ENCODE measurements around the gene TFF2.
A peak's percentile ranks its signal among the peaks of the same experiment; 100 is the strongest.

The TFF2 gene

DNA sequence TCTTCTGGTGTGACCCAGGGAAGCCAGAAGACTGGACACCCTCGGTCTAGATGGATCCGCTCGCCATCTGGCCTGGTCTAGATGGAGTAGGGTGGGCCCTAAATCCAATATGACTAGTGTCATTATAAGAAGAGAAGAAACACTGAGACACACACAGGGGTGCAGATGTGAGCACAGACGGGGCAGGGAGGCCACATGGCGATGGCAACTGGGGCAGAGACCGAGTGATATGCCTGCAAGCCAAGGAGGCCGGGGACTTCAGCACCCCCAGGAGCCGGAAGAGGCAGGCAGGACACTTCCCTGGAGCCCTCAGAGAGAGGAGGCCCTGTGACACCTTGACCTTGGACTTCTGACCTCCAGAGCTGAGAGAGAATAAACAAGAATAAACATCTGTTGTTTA lies 30.0 kb downstream of the TFF2 start:
- no peak for DNase-seq (ENCODE audit: low read depth in 2 of 2)

DNA sequence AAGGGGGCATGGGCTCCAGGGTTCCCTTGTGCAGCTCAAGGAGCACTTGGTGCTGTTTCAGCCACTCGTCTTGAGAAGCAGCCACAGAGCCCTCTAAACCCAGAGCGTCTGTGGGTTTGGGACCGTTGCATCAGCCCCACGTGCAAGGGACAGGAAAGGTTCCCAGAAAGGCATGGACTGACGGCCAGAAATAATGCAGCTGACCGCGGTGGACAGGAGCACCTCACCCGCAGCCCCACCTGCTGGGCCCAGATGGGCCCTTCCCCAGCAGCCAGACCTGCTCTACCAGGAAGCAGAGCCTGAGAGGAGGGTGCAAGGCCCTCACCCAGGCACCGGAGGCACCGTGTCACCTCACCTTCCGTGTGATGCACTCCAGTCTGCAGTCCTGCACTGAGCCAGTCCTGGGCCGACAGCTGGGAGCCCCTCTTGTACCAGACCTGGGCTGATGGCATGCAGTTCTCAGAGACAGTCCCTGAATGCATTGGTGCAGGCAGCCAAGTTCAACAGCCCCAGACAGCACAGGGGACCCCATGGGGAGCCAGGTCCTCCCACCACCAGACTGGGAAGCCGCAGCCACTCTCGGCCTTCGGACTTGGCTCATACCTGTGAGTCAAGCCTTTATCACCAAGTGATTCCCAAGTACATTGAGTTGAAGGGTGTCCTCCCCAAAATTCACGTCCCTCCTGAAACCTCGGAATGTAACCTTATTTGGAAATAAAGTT lies 30.8 kb downstream of the TFF2 start:
- DNase-seq (ENCODE audit: low read depth in 2 of 2): no peak

DNA sequence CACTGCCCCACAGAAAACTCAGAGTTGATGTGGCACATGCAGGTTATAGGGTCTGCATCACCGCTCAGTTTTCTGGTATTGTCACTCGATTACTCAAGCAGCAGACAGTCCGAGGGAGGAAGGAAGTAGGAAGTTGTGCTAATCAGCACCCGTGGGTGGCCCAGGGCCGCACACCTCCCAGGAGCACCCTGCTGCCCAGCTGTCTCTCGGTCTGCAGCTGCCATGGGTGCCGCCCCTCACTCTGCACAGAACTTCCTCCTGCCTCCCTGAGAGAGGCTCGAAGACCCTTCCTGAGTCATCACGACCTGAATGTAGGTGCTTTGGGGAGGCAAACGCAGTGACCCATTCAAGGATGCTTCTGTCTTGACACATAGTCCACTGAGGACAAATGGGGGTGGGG lies 31.4 kb downstream of the TFF2 start:
- DNase-seq (ENCODE audit: low read depth in 2 of 2): no peak

DNA sequence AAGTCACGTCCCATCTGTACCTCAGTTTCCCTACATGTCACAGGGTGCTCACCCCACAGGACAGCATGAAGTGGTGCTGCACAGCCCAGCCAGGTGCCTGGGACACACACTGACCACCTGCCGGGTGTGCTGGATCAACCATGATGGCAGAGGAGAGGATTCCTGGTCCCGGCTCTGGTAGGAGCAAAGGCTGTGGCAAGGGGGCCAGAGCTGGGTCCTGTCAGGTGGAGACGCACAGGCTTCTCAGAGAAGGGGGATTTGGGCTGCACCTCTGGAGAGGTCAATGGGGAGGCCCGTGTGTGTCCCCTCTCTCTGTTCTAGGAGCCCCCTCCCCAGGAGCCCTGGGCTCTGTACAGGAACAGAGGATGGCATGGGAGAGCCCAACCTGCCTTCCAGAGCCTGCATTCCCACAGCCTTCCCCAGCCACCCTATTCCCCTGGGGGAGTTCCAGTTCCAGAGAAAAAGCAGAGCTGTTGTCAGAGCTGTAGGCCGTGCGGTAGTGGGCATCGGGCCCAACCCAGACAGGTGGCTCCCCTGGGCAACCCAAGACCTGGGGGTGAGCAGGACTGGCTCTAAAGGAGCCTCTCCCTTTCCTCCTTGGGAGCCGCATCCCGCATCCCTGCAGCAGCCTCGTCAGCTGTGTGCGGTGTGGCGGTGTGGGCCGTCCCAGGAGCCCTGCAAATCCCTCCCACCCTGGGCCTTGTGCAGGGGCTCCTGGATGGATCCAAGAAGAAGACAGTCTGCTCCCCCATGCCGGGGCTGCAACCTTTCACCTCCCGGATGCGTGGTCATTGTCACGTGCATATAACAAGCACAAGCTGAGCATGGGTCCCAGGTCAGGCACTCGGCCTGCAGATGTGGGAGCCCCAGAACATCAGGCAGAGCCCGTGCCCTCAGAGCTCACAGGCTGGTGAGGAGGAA lies 32.7 kb downstream of the TFF2 start:
- DNase-seq (ENCODE audit: low read depth in 2 of 2): no peak

DNA sequence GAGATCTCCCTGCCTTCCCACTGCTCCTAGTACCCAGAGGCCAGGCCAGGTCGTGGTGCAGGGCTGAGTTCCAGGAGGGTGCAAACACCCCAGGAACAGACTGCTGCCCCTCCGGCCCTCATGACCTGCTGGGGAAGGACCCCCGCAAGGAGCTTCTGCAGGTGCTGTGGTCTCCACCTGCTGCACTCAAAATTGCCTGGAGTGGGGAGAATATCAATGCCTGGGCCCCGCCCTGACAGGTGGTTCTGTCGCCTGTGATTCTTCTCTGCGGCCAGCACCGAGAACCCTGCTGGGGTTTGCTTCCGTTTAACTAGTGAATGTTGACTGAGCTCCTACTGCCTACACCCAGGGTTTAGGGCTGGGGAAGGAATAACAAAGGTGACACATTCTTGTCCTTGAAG lies 33.5 kb downstream of the TFF2 start:
- DNase-seq (ENCODE audit: low read depth in 2 of 2): no peak

DNA sequence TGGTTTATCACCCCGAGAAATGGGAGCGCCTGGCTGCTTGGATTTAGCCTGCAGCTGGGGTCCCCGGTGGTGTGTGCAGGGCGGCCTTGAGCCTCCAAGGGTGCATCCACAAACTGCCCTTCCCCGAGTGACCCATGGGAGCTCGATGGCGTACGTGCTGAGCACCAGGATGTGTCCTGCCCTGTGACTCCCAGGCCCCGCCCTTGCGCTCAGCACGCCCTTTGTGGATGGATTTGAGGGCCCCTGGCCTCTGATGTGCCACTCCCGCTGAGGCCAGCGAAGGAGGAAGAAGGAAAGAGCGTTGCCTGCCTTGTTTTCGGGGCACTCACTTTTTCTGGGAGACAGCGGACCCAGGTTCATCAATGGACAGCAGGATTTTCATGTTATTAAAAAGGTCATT lies 33.9 kb downstream of the TFF2 start:
- no peak for DNase-seq (ENCODE audit: low read depth in 2 of 2)

DNA sequence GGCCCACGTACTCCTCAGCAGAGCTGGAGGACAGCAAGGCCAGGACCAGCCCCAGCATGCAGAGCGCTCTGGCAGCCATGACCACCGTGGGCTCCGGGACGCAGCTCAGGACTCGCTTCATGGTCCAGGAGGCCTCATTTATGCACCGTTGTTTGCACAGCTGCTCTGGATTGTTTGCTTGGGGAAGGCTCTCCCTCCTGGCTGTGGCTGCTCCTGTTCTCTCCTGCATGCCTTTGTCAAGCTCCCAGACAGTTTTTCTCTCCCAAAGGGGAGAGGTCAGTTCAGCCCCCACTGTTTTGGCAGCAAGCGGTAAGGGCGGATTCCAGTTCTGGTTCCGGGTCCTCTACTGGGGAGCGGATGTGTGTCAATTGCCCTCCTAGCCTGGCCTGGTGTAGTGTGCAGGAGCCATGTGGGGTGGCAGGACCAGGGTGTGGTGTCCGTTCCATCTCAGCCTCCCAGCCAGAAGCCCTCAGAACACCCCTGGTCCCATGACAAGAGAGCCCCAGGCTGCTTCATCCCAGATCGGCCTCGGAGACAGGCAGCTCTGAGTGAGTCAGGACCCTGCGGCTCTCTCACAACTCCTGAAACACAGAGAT lies 35.4 kb downstream of the TFF2 start, which contains the start of gene TFF3:
TSS of gene TFF3 (minus strand) at position 114 of the 596 bp plus-strand sequence. CDS start at position 79, 35 bp downstream.
- no peak for DNase-seq (ENCODE audit: low read depth in 2 of 2)

DNA sequence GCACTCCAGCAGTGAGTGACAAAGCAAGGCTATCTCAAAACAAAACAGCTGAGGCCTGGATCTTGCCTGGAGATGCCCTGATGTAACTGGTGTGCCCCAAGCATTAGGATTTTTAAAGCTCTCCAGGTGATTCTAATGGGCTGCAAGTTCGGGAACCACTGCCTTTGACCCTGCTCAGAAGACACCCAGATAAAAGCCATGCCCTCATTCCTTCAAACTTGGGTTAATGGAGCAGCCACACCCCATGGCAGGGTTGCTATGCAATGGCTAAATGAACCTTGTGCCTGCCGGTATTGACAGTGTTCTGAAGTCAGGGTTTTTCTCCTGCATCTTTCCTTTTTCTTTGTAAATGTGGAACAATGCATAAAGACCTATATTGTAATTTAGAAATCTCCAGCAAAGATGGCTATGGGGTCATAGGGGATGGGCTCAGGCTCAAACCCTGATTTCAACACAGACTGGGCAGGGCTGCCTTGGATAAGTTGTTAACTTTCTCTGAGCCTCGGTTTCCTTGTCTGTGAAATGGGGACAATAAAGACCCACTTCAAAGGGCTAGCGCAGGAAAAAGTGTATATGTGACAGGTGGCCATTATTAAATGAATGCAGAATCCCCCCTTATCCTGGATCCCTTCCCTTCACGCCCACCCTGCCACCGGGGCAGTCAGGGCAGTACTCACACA lies 36.0 kb downstream of the TFF2 start:
- no peak for DNase-seq (ENCODE audit: low read depth in 2 of 2)

DNA sequence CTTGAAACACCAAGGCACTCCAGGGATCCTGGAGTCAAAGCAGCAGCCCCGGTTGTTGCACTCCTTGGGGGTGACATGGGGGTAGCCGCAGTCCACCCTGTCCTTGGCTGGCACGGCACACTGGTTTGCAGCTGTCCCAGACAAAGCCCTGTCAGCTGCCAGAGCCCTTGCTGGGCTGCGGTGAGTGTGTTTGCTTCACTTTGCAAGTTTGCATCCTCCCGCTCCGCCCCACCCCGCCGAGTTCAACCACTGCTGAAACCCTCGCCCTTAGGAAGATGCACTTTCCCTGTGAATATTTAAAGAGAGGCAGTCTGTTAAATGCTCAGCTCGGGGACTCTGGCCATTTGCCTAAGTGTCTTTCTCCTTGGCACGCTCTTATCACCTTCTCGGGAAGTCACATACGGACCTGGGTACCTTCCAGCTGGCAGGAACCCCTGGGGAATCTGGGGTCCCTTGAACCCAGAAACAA lies 37.3 kb downstream of the TFF2 start:
- no peak for DNase-seq (ENCODE audit: low read depth in 2 of 2)

DNA sequence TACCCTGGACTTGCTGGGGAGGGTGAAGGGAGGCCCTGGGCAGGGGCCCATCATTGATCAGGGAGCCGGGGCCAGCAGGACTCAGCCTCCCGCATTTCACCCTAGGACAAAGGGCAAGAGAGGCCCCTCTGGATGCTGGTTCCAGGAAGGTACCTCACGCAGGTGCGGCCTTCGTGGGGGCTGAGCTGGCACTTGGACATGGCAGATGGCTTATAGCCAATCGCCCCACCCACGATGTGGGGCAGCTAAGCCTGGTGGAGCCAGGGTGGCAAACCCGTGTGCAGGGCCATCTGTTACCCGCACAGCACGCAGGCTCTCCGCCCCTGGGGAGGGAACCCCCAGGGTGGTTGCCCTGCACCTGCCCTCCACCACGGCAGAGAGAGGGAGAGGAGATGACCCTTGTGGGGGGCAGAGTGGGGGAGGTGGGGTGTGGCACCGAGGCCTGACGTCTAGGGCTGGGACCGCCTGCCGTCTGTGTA lies 38.1 kb downstream of the TFF2 start:
- DNase-seq (ENCODE audit: low read depth in 2 of 2): no peak

DNA sequence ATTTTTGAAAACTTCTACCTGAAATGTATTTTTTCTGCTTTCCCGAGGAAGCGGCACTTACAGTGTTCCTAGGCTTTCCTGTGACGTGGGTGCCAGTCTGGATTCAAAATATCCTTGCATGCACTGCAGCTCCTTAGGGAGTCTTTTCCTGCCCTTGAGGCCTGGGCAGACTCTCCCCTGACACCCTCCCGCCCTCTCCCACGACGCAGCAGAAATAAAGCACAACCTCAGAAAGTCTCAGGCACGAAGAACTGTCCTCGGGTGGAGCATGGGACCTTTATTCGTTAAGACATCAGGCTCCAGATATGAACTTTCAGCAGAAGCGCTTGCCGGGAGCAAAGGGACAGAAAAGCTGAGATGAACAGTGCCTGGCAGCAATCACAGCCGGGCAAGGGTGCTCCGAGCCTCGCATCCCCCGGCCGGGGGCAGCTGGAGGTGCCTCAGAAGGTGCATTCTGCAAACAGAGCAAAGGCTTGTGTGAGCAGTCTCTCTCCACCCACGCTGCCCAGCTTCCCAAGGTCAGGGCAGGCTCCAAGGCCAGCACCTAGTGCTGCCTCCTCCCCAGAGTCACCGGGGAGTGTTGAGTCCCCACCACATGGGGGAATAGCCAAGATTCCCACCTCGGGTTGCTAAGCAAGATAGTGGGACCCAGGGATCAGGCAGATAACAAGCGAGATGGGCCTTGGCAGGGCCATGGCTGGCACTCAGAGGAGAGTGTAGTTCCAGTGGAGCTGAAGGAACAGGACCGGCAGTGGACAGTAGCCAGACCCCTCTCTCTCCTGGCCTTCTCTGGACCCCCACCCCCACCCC lies 38.8 kb downstream of the TFF2 start:
- no peak for DNase-seq (ENCODE audit: low read depth in 2 of 2)

DNA sequence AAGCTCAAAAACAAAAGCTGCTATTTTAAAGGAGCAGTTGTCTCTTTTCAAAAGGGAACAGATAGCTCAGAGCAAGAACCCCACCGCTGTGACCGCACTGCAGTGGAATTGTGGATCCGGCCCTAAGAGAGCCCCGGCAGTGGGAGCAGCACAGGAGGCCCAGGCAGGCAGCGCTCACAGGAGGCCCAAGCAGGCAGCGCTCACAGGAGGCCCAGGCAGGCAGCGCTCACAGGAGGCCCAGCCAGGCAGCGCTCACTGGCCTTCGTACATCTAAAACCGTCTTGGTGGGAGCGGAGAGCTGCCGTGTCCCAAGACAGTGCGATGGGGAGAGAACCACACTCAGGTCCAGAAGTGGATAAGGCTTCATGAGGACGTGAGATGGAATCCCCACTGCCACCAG lies 39.6 kb downstream of the TFF2 start:
- DNase-seq (ENCODE audit: low read depth in 2 of 2): no peak

DNA sequence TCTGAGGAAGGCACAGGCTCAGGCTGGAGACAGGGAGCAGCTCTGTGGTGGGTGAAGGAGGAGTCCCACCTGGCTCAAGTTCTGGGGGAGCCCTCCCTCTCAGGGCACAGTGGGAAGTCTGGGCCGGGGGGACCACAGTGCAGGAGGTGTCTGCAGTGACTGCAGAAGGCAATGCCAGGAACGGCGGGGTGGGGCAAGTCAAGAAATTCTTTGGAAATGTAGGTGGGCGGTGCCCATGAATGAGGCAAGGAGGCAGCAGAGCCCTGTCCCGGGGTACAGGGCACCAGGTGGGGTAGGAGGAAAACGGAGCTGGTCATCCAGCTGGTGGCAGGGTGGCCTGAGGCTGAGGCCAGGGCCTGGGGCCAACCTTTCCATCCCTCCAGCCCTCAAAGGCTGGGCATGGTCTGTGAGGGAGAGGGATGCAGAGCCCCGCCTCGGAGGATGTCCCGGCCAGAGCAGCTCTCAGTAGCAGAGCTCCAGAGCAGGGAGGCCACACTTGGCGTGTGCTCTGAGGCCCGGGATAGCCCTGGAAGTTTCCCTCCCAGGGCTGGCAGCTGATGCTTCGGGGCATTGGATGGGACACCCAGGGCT lies 40.3 kb downstream of the TFF2 start:
- no peak for DNase-seq (ENCODE audit: low read depth in 2 of 2)

DNA sequence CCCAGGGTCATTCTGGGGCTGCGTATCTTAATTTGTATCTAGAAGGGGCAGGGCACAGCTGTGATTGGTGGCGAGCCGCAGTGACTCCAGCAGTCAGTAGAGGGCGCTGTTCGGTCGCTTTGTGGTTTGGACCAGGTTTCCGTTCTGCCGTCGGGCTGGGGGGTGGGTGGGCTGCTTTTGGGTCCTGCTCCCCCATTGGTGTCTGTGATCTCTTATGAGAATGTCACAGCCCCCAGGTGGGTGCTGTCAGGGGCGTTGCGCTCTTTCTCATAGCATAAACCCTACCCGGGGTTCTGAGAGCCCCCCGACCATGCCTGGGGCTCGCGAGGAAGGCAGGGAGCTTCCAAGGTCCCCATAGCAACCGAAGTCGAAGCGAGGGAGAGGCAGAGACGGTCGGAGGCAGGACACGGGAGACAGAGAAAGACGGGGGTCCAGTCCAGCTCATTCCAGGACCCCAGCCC lies 41.0 kb downstream of the TFF2 start:
- DNase-seq (ENCODE audit: low read depth in 2 of 2): peak; percentile 26

DNA sequence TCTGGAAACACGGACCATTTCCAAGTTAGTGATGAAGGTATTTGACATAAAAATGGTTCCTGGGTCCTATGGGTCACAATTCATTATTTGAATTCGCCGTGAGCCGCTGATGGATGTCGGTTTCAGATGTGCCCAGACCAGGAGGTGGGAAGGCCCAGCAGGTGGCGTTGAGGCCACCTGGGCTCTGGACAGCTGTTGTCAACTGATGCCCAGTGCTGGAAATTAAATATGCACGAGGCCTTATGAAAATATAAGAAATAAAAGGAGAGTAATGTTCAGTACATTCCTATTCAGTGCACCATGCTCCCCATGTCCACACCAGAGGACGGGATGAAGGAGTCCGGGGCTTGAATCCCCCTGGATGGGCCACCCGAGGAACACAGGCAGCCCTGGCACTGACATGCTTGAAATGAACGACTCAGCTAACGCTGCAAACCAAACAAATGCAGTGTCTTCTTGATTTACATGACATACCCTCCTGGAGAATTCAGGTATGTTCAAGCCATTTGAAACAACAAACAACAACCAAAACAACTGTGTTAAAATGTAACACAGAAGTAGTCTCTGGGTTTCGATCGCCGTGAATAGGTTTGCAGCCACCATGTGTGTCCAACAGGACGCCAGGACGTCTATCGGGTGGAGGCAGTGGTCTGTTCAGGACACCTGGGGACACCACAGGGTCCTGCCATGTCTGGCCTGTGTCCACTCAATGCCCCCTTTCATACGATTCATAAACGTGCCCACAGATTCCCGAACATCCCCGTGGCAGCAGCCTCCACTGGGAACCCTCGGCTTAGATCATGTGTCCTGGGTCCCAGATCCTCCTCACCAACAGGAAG lies 41.7 kb downstream of the TFF2 start:
- no peak for DNase-seq (ENCODE audit: low read depth in 2 of 2)

DNA sequence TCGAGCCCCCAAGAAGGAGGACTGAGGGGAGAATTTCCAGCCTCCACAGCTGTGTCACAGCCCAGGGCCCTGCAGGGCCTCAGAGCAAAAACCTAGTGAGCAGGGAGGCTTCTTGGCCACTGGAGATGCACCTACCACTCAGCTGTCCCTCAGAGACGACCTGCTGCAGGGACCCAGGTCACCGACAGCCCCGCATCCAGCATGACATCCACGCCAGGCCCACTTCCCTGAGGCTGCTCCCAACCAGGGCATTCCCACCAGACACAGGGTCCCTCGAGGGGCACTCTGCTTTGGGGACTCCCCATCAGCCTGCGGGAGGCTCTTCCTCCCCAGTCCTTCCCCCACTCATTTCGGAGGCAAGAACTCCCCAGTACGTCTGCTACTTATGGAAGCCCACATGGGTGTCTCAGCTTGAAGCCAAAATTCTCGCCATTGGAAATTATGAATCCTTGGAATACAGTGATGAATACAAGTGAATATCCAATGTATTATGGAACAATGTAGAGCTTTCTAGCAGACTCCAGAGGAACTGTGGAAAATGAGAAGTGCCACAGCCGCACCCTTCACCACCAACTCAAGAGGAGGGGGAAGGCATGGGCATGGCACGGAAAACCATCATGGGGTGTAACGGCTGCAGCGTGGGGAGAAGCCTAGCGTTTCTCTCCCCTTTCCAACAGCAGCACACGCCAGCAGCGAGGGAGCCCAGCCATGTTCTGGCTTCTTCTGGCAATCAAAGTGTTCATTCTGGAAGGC lies 42.5 kb downstream of the TFF2 start:
- no peak for DNase-seq (ENCODE audit: low read depth in 2 of 2)

DNA sequence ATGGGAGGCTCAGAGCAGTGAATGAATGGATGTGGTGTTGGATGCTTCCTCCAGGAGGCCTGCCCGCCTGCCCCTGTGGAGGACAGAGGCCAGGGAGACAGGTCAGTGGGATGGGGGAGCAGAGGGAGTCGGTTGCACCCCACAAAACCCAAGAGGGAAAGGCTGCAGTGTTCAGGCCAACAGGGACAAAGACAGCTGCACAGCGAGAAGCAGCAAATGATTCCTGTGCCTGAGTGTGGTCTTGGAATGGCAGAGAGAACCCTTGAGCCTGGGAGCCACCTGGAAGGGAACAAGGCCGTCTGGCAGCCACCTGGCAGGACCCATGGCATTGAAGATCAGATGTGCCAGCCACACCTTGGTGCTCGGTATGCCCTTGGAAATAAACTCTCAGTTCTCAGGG lies 43.7 kb downstream of the TFF2 start:
- no peak for DNase-seq (ENCODE audit: low read depth in 2 of 2)

DNA sequence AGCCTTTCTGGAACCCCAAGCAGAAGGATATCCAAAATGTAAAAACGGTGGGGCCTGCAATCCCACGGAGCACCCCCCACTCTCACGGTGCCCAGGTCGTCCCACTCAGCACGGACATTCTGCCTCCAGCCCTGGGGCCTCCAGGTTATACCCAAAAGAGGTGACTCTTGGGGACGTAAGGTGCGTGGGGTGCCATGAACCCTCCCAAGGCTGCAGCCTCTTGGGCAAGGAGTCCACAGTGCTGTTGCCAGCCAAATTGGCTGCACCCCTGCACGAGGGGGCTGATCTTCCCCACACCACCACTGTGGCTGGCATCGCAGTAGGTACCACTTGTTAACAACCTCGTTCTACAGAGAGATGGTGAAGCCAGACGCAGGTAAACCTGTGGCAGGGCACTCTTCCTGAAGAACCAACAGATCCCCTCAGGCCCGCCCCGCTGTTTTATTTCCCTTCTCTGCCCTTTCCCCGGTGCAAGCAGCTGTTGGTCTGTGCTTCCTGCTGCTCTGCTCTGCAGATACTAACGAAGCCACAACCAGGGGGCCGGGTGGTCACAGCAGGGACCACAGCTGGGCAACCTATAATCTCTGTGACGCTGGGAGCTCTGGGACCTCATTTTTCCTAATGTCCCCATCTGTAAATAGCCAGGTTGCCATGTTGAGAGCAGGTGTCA lies 44.3 kb downstream of the TFF2 start:
- no peak for DNase-seq (ENCODE audit: low read depth in 2 of 2)
